ENCODE measurements around the gene YIF1B.
"Not testable (repeated sequence)": the region's sequence is repeated elsewhere in the genome, so short reads cannot be mapped to it uniquely, and the experiment has no call there.

Gene YIF1B

GRCh38 chr19:38346837-38347236, 31.1 kb upstream of the YIF1B start:
- no peak overlapping the region for H3K4me3 ChIP-seq

GRCh38 chr19:38340927-38341326, 25.2 kb upstream of the YIF1B start:
- no peak overlapping the region for H3K27ac ChIP-seq
- H3K4me3 ChIP-seq, result no peak overlapping the region
- no peak for TF ChIP-seq CTCF (IDR thresholded peaks at IDR 0.05)
- no peak for DNase-seq (ENCODE audit: low spot score)

More at GRCh38 chr19:38346837-38347236, 31.1 kb upstream of the YIF1B start:
- DNase-seq (ENCODE audit: low spot score), result no peak
- no peak for TF ChIP-seq CTCF (IDR thresholded peaks at IDR 0.05)
- no peak overlapping the region for H3K27ac ChIP-seq

- H3K4me3 ChIP-seq; DNase-seq (ENCODE audit: low spot score); H3K27ac ChIP-seq: not testable (repeated sequence)
These were observed 23.3 kb upstream of the YIF1B start for GRCh38 chr19:38339011-38339410.

- Histone ChIP-seq H3K27ac (peak overlapping the region in 1 of 2 donors; percentile 100), H3K4me3 (peak overlapping the region; percentile 69)
- TF ChIP-seq CTCF (IDR thresholded peaks at IDR 0.05), result no peak
- DNase-seq (ENCODE audit: low spot score), result no peak
These were observed 21.6 kb upstream of the YIF1B start for GRCh38 chr19:38337360-38337653.

GRCh38 chr19:38336638-38337359, 21.1 kb upstream of the YIF1B start:
- Histone ChIP-seq H3K4me3 (peak overlapping the region; percentile 69), H3K27ac (peak overlapping the region; percentile 96 to 100)
- peak; percentile 96 for DNase-seq (ENCODE audit: low spot score)
- TF ChIP-seq CTCF (IDR thresholded peaks at IDR 0.05), result no peak

- no peak for TF ChIP-seq CTCF (IDR thresholded peaks at IDR 0.05)
- peak; percentile 98 for DNase-seq (ENCODE audit: low spot score)
- H3K4me3 ChIP-seq, result peak overlapping the region; percentile 69
- peak overlapping the region; percentile 96 to 100 for H3K27ac ChIP-seq
These were observed 20.3 kb upstream of the YIF1B start for GRCh38 chr19:38335949-38336637.

GRCh38 chr19:38333245-38333644, 17.5 kb upstream of the YIF1B start:
- H3K27ac ChIP-seq, result no peak overlapping the region
- DNase-seq (ENCODE audit: low spot score), result no peak
- TF ChIP-seq CTCF (IDR thresholded peaks at IDR 0.05), result no peak
- no peak overlapping the region for H3K4me3 ChIP-seq
